GM12878 (cell line): Measurements from ENCODE around the gene ANO6. TPM values are rescaled to one million over a fixed set of nuclear protein-coding genes. Genes with fewer than 3 reads are reported as not detected.

ENCODE experiments used
- BHLHE40 ChIP-seq, 2 experiments: fragments of 450-650 bp in 1 of 2; IDR thresholded peaks; 2 replicates each; pipeline ENCODE4 v1.6.1; 2011 to 2017; ENCODE audit warnings: low read depth in 2 of 2, borderline replicate concordance in 1 of 2, improper control_type of control experiment in 1 of 2, low read length in 1 of 2, mild to moderate bottlenecking in 1 of 2
- BMI1 ChIP-seq: fragments of 450-650 bp; IDR thresholded peaks from 2 replicates; pipeline ENCODE4 v1.6.1; 2016; ENCODE audit warnings: mild to moderate bottlenecking, moderate library complexity, borderline replicate concordance
- BRCA1 ChIP-seq: IDR thresholded peaks from 2 replicates; pipeline ENCODE4 v1.6.1; 2011; ENCODE audit warnings: low read depth, low read length, improper control_type of control experiment
- CBFB ChIP-seq: IDR thresholded peaks from 2 replicates; pipeline ENCODE4 v1.6.1; 2016; ENCODE audit warnings: antibody characterized with exemption, low read depth
- E4F1 ChIP-seq: fragments of 450-650 bp; IDR thresholded peaks from 2 replicates; pipeline ENCODE4 v1.6.1; 2018; ENCODE audit warnings: borderline replicate concordance, mild to moderate bottlenecking; ENCODE audit not compliant: partially characterized antibody
- ELK1 ChIP-seq: IDR thresholded peaks from 2 replicates; pipeline ENCODE4 v1.6.1; 2012; ENCODE audit warnings: low read depth, low read length, improper control_type of control experiment
- EP300 ChIP-seq, 2 experiments: fragments of 150-350 bp in 1 of 2; IDR thresholded peaks; 2 replicates each; pipeline ENCODE4 v1.6.1; 2011 to 2012; ENCODE audit warnings: low read depth in 2 of 2, low read length in 2 of 2, borderline replicate concordance in 1 of 2, improper control_type of control experiment in 1 of 2, inconsistent platforms in 1 of 2; ENCODE audit not compliant: control insufficient read depth in 1 of 2
- EZH2 ChIP-seq: IDR thresholded peaks from 2 replicates; pipeline ENCODE4 v1.6.1; 2012; ENCODE audit warnings: low read depth, mild to moderate bottlenecking, control low read depth, inconsistent platforms, low read length, borderline replicate concordance; ENCODE audit not compliant: control insufficient read depth
- KAT2A ChIP-seq: conservative IDR thresholded peaks from 2 replicates; pipeline ENCODE4 v1.6.1; 2011; ENCODE audit warnings: low read depth, low read length; ENCODE audit not compliant: control insufficient read depth
- MTA3 ChIP-seq: IDR thresholded peaks from 2 replicates; pipeline ENCODE4 v1.6.1; 2012; ENCODE audit warnings: low read length, inconsistent platforms, borderline replicate concordance
- NFIC ChIP-seq: IDR thresholded peaks from 2 replicates; pipeline ENCODE4 v1.6.1; 2012; ENCODE audit warnings: low read depth, mild to moderate bottlenecking, inconsistent platforms, low read length, moderate library complexity
- NR2C1 ChIP-seq: fragments of 450-650 bp; IDR thresholded peaks from 2 replicates; pipeline ENCODE4 v1.6.1; 2017; ENCODE audit warnings: antibody characterized with exemption, mild to moderate bottlenecking, moderate library complexity
- PBX3 ChIP-seq: IDR thresholded peaks from 2 replicates; pipeline ENCODE4 v1.6.1; 2011; ENCODE audit warnings: mild to moderate bottlenecking, low read depth, low read length, moderate library complexity; ENCODE audit not compliant: insufficient replicate concordance
- PML ChIP-seq: IDR thresholded peaks from 2 replicates; pipeline ENCODE4 v1.6.1; 2012; ENCODE audit warnings: low read length, inconsistent platforms
- SMARCA5 ChIP-seq: fragments of 450-650 bp; IDR thresholded peaks from 2 replicates; pipeline ENCODE4 v1.6.1; 2017; ENCODE audit warnings: mild to moderate bottlenecking
- SREBF1 ChIP-seq: IDR thresholded peaks from 2 replicates; pipeline ENCODE4 v1.6.1; 2012; ENCODE audit warnings: mild to moderate bottlenecking, low read length
- USF2 ChIP-seq: IDR thresholded peaks from 2 replicates; pipeline ENCODE4 v1.6.1; 2011; ENCODE audit warnings: low read depth, low read length, improper control_type of control experiment, borderline replicate concordance
- YBX1 ChIP-seq: fragments of 450-650 bp; IDR thresholded peaks from 2 replicates; pipeline ENCODE4 v1.6.1; 2016; ENCODE audit warnings: antibody characterized with exemption
- ZBTB33 ChIP-seq: fragments of 450-650 bp; IDR thresholded peaks from 2 replicates; pipeline ENCODE4 v1.6.1; 2017; ENCODE audit warnings: mild to moderate bottlenecking
- ZNF274 ChIP-seq: IDR thresholded peaks from one replicate; pipeline ENCODE4 v1.8.0; 2011; ENCODE audit not compliant: insufficient read length, insufficient read depth
- ZNF622 ChIP-seq: fragments of 450-650 bp; IDR thresholded peaks from 2 replicates; pipeline ENCODE4 v1.6.1; 2017; ENCODE audit warnings: mild to moderate bottlenecking, inconsistent platforms
- polyA plus RNA-seq, 11 experiments: library from polyadenylated mRNA; depleted of rRNA in 4 of 11; unstranded in 6 of 11; stranded (reverse) in 5 of 11; fragments of >200 nt; fragmentation: Nextera tagmentation in 4 of 11; fragmentation: Illumina TruSeq in 1 of 11; extraction: Ambion mirVana in 4 of 11; extraction: Trizol in 1 of 11; gene quantifications; 1 replicate in 1 of 11; 2 replicates in 10 of 11; pipeline versions ENCODE4 v1.2.1 to v1.2.3, GENCODE V29; 2011 to 2016; ENCODE audit warnings: inconsistent platforms in 2 of 11, missing spikeins in 2 of 11, low read depth in 1 of 11
- total RNA-seq, 4 experiments: library from RNA; depleted of rRNA in 3 of 4; stranded (reverse); fragments of >200 nt in 3 of 4; fragmentation: Illumina TruSeq in 1 of 4; extraction: Trizol in 1 of 4; gene quantifications; 2 replicates each; pipeline versions ENCODE4 v1.2.1 to v1.2.3, GENCODE V29; 2013 to 2021

The ANO6 gene
- total and polyA plus RNA-seq, 10 of the 15 experiments (the other 5 are each of a cell fraction or from before 2014, with no cell fraction given): 4.6 to 30.3 (median 26.0) TPM

GRCh38 chr12:45215419-45216229 is at the start of gene ANO6 (continued):
- TF ChIP-seq E4F1 (no peak), MTA3 (0 out of 2 replicates have a peak, but pooled peaks have one; percentile 65), SREBF1 (no peak), SMARCA5 (peak; percentile 17), NFIC (no peak), USF2 (no peak), BRCA1 (no peak), ELK1 (no peak), KAT2A (no peak), ZNF622 (no peak), YBX1 (no peak), PBX3 (no peak), EZH2 (no peak), EP300 (IDR thresholded peaks at IDR 0.05; ENCODE audit: borderline replicate concordance in 1 of 2, control insufficient read depth in 1 of 2, low read depth in 2 of 2, low read length in 2 of 2) (0 out of 4 replicates have a peak, but pooled peaks of 1 of the 2 experiments have one; percentile 24), PML (peak; percentile 53; the same call in 1 of the 2 replicates), ZBTB33 (no peak), BHLHE40 (IDR thresholded peaks at IDR 0.05; ENCODE audit: borderline replicate concordance in 1 of 2, low read depth in 2 of 2, low read length in 1 of 2) (peak; percentile 78 to 82), CBFB (0 out of 2 replicates have a peak, but pooled peaks have one; percentile 2), NR2C1 (no peak), ZNF274 (no peak), BMI1 (no peak)
